ENCODE measurements around the gene RBPJL.

RBPJL gene

DNA sequence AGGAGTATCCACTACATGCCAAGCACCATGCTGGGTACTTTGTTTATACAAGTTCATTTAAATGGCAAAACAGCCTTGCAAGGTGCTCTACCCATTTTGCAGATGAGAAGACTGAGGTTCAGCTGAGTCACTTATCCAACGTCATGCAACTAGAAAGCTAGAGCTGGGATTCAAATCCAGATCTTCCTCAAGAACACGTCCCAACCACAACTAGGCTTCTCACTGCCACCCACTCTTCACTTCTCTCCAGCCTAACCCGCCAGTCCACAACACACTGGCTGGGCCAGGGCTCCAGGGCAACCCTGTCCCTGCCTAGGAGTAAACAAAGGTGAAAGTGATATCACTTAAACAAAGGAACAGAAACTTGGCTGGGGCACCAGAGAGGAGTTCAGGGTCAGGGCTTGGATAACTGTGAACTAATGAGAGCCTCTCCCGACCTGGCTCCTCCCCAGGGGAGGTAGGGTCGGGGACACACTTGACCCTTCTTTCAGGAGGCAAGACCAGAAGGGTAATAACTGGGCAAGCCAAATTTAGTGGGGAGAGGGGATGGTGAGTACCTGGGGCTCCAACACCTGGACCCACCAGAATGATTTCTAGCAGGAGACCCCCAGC lies 33.7 kb downstream of the RBPJL start:
- in situ Hi-C loops (cut with MboI; ENCODE audit: low pct_unique_long_range_greater_than_20kb, low sequenced_read_pairs, unreplicated experiment): no loop called here
- TF ChIP-seq, protein P1, sequence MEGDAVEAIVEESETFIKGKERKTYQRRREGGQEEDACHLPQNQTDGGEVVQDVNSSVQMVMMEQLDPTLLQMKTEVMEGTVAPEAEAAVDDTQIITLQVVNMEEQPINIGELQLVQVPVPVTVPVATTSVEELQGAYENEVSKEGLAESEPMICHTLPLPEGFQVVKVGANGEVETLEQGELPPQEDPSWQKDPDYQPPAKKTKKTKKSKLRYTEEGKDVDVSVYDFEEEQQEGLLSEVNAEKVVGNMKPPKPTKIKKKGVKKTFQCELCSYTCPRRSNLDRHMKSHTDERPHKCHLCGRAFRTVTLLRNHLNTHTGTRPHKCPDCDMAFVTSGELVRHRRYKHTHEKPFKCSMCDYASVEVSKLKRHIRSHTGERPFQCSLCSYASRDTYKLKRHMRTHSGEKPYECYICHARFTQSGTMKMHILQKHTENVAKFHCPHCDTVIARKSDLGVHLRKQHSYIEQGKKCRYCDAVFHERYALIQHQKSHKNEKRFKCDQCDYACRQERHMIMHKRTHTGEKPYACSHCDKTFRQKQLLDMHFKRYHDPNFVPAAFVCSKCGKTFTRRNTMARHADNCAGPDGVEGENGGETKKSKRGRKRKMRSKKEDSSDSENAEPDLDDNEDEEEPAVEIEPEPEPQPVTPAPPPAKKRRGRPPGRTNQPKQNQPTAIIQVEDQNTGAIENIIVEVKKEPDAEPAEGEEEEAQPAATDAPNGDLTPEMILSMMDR (IDR thresholded peaks at IDR 0.05; ENCODE audit: extremely low read depth, insufficient read depth, missing control alignments): no peak
- DNase-seq (ENCODE audit: low spot score): no peak

DNA sequence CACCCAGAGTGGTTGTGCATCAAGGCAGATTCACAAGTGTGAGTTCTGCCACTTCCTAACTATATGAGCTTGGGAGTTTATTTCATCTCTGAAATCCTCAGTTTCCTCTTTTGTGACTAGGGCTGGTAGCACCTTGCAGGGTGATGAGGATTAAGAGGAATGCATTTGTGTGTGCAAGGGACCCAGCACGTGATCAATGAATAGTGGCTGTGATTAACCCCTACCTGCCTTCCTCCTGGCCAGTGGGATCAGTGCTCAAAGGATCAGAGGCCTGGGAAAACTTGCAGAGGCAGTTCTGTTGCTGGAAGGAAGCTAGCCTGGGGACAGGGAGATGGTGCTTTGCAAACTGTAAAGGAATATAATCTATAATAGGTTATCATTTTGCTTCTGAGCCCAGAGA lies 34.3 kb downstream of the RBPJL start:
- TF ChIP-seq, protein P1 (IDR thresholded peaks at IDR 0.05; ENCODE audit: extremely low read depth, insufficient read depth, missing control alignments): no peak
- DNase-seq (ENCODE audit: low spot score): no peak
- in situ Hi-C loops (cut with MboI; ENCODE audit: low pct_unique_long_range_greater_than_20kb, low sequenced_read_pairs, unreplicated experiment): no loop called here

DNA sequence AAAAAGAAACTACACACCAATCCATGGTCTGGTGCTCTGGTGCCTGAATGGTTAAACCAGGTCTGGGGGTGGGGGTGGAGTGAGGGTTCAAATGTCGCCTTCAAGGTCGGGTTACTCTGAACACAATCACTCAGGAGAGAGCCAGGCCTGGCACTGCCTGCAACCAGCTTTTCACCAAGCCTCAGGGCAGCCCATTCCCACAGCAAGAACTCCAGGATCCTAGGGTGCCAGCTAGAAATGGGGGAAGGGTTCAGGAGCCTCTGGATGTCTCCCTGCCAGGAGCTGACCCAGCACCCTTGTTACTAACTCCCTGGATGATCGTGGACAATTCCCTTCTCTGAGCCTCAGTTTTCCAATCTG lies 34.9 kb downstream of the RBPJL start:
- TF ChIP-seq, protein P1 (IDR thresholded peaks at IDR 0.05; ENCODE audit: extremely low read depth, insufficient read depth, missing control alignments): no peak
- in situ Hi-C loops (cut with MboI; ENCODE audit: low pct_unique_long_range_greater_than_20kb, low sequenced_read_pairs, unreplicated experiment): no loop called here

DNA sequence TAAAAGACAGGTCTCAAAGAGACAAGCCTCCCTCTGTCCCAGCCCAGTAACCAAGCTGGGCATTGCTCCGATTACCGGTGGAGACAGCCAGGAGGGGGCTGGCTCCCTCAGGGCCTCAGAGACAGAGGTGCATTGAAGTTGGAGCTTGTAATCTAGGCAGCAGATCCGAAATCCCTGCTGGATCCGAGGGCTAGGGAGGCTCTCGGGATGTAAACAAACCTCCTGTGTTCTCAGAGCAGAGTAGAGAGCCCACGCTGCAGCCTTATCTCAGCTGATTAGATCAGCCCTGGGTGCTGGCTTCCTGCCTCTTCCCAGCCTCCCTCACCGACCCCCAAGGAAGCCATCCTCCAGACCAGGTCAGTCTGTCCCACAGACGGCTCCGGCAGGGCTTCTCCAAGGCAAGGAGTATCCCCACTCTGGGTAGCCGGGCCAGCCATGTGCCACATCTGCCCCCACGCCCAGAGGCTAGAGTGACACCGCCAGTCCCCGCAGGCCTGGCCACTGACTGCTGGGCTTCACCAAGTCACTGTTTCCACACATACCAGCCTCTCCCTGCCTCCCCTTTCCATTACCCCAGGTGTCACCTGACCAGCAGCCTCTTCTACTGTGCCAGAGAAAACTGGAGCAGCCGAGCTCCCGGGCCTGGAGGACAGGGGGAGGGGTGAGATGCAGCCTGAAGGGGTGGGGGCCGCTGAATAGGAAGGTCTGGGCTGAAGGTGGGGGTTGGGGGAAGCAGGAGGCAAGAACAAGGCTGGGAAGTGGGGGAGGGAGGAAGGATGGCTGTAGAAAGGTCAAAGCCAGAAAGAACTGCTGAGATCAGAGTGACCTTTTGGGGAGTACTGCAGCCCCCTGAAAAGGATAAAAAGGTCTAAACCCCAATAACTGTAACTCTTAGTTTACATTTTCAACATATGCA lies 35.6 kb downstream of the RBPJL start:
- in situ Hi-C loops (cut with MboI; ENCODE audit: low pct_unique_long_range_greater_than_20kb, low sequenced_read_pairs, unreplicated experiment): no loop called here
- no peak for DNase-seq (ENCODE audit: low spot score)
- TF ChIP-seq, protein P1 (IDR thresholded peaks at IDR 0.05; ENCODE audit: extremely low read depth, insufficient read depth, missing control alignments): no peak

More for the DNA sequence above, 34.9 kb downstream of the RBPJL start:
- DNase-seq (ENCODE audit: low spot score): no peak

DNA sequence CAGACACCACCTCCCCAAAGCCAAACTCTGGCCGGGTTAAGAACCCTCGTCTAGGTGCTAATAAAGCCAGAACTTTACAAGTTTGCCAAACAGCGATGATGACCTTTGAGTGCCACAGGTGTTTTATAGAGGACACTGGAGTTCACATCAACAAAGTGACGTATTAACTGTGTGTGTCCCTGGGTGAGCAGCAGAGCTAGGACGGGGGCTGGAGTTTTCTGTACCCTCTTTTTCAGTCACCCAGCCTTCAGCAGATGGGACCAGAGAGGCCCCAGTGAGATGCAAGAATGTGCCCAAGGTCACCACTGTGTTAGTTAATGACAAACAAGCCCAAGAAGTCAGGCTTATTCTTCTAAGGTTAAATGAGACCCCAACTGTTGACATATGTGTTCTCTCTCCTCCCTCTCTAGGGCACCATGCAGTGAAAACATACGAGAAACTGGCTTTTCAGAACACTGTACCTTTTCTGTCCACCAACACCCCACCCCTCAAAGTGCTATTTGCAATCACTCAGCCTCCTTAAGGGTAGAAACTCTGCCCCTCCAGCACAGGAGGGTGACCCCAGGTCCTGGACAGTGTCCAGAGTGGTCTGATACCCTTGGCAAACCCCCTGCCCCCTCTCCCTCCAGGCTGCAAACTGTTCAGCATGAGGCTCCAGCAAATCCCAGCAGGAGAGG lies 36.4 kb downstream of the RBPJL start:
- DNase-seq (ENCODE audit: low spot score): no peak
- in situ Hi-C loops (cut with MboI; ENCODE audit: low pct_unique_long_range_greater_than_20kb, low sequenced_read_pairs, unreplicated experiment): no loop called here
- TF ChIP-seq, protein P1 (IDR thresholded peaks at IDR 0.05; ENCODE audit: extremely low read depth, insufficient read depth, missing control alignments): no peak

DNA sequence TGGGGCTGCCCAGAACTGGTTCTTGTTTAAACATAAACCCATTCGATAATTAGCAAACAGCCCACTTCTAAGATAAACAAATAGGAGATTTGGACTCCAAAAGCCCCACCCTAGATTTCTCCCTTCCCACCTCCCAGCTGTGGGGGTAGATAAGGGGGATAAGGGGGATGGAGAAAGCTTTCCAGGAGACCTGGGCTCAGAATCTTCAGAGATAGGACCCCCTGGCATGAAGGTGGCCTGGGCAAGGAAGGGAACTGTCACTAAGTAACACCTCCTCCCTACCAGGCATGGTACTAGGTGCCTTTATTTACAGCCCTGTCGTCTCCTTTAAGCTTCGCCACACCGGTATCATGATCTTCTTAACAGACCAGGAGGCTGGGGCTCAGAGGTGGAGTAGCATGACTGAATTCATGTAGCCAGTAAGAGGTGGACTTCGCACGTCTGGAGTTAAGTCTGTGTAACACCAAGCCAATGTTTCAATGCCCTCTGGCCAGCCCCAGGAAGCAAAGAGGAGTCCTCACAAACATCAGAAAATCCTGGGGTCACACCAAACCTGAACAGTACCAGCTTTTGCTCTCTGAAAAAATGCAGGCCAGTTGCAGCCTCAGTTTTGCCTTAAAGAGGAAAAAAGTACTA lies 37.0 kb downstream of the RBPJL start:
- in situ Hi-C loops (cut with MboI; ENCODE audit: low pct_unique_long_range_greater_than_20kb, low sequenced_read_pairs, unreplicated experiment): no loop called here
- no peak for DNase-seq (ENCODE audit: low spot score)
- TF ChIP-seq, protein P1 (IDR thresholded peaks at IDR 0.05; ENCODE audit: extremely low read depth, insufficient read depth, missing control alignments): no peak

Measured in GM13977 (cell line).